ENCODE measurements around the gene MARK3. TPM values are rescaled to one million over a fixed set of nuclear protein-coding genes. Genes with fewer than 3 reads are reported as not detected.
A peak's percentile ranks its signal among the peaks of the same experiment; 100 is the strongest.

Gene MARK3
- total RNA-seq, 1 donor from 2014 or later, result 137 TPM

DNA sequence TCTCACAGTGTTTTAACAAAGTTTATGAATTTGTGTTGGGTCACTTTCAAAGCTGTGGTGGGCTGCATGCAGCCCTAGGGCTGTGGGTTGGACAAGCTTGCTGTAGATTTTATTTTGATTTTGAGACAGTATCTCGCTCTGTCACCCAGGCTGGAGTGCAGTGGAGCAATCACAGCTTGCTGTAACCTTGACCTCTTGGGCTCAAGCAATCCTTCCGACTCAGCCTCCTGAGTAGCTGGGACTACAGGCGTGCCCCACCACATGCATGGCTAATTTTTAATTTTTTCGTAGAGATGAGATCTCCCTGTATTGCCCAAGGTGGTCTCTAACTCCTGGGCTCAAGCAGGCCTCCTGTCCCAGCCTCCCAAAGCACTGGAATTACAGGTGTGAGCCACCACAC is 5.4 kb downstream of the MARK3 start:
- intact Hi-C loops (cut with DNase I), result loop anchor here (10.0 kb wide), 1 partner anchor 54 kb away; no protein-coding TSS in a partner anchor
- ATAC-seq (ENCODE audit: poor library complexity) (no peak), DNase-seq (no peak)

DNA sequence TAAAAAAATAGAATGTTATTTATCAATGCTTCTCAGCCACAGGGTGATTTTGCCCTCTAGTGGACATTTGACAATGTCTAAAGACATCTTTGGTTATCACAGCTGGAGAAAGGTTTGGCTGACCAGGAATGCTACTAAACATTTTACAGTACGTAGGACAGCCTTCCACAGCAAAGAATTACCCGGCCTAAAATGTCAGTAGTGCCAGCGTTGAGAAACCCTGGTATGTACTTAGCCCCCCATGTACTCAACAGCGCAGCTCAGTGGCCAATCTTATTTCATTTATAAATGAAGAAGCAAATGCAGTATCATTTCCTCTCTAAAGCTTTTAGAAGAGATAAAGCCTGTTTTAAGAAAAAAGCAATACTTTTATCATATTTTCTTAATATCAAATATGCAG is 5.8 kb downstream of the MARK3 start:
- no peak for DNase-seq
- ATAC-seq (ENCODE audit: poor library complexity), result peak; percentile 9
- intact Hi-C loops (cut with DNase I), result loop anchor here (10.0 kb wide), 1 partner anchor 54 kb away; no protein-coding TSS in a partner anchor

DNA sequence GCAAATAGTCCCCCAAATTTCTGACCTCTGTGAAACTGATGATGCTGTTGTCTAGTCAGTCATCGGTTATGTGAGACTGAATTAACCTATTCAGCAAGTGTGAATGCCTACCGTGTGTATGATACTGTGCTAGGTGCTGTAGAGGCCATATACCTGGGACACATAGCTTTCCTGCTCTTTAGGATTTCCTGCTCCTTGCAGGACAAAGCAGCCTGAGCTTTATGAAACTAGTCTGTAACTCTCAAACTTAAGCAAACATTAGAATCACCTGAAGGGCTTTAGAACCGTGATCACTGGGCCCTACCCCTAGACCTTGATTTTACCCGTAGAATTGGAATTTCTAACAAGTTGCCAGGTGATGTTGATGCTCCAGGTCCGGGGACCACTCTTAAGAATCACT is 6.9 kb downstream of the MARK3 start:
- intact Hi-C loops (cut with DNase I), result loop anchor here (10.0 kb wide), 1 partner anchor 53 kb away; no protein-coding TSS in a partner anchor
- ATAC-seq (ENCODE audit: poor library complexity), result no peak
- DNase-seq, result no peak

DNA sequence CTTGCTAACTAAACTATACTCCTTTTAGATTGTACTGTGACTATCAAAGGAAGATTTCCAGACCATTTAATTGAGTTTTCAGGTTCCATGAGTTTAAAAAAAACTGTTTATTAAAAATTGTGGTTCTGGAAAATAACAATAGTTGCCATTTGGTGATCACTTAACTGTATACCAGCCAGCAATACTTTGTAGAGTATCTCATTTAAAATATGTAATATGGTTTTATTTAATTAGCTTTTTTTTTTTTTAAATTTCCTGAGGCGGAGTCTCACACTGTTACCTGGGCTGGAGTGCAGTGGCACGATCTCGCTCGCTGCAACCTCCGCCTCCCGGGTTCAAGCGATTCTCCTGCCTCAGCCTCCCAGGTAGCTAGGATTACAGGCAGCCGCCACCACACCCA is 7.4 kb downstream of the MARK3 start:
- DNase-seq, result no peak
- intact Hi-C loops (cut with DNase I), result loop anchor here (10.0 kb wide), 1 partner anchor 52 kb away; no protein-coding TSS in a partner anchor
- no peak for ATAC-seq (ENCODE audit: poor library complexity)

DNA sequence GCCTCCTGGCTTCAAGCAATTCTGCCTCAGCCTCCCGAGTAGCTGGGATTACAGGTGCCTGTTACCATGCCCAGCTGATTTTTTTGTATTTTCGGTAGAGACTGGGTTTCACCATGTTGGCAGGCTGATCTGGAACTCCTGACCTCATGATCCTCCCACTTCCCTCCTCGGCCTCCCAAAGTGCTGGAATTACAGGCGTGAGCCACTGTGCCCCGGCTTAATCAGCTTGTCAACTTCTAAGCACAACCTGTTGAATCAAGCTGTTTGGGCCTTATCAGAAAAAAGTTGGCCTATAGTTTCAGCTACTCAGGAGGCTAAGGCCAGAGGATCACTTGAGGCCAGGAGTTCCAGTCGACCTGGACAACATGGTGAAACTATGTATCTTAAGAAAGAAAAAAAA is 7.9 kb downstream of the MARK3 start:
- DNase-seq (no peak), ATAC-seq (ENCODE audit: poor library complexity) (peak; percentile 30)
- intact Hi-C loops (cut with DNase I), result loop anchor here (10.0 kb wide), 1 partner anchor 52 kb away; no protein-coding TSS in a partner anchor

DNA sequence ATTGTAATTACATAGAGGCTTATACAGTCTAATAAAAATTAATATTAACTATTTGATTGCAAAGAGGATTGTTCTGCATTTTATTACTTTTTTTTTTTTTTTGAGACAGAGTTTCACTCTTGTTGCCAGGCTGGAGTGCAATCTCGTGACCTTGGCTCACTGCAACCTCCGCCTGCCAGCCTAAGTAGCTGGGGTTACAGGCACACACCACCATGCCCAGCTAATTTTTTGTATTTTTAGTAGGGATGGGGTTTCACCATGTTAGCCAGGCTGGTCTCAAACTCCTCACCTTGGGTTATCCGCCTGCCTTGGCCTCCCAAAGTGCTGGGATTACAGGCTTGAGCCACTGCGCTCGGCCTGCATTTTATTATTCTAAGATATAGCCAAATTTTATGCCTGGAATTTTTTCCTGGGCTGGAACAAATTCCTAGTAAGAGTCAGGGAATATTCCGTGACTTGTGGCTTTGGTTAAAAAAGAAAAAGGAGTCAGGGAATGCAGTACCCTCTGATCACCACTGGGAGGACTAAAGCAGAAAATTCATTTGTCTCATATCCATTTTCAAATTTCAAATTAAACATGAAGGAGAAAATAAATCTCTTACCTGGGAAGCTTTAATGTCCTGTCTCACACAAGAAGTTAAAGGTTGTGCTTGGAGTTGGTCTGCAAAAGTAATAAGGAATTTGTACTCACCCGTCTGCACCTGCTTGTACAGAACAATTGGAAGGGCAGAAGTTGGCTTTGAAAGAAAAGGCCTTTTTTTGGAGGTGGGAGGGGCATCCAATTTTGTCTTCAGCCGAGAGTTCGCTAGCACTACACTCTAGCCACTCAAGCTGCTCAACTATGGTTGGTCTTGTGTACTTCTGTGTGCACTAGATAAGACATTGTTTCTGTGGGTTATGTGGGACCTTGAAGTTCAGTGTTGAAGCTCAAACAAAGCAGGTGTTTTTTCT is 8.7 kb downstream of the MARK3 start:
- DNase-seq, result peak; percentile 48
- intact Hi-C loops (cut with DNase I), result loop anchor here (10.0 kb wide), 1 partner anchor 51 kb away; no protein-coding TSS in a partner anchor
- ATAC-seq (ENCODE audit: poor library complexity), result peak; percentile 54

DNA sequence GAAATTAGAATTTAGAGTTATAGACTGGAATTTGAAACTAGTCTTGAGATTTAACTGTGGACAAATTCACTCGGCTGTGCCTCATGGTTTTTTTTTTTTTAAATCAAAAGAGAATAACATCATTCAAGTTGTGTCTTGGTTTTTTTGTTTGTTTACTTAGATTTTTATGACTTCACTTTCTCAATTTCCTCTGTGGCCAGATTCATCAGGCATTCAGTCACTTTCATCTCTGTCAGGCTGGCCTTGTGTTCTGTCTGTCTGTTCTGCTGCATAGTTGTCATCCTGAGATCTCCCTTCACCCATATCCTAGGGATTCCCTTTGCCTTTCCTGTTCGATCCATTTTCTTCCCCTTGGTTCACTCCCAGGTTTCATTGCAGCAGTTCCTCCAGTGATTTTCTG is 10.0 kb downstream of the MARK3 start:
- DNase-seq (no peak), ATAC-seq (ENCODE audit: poor library complexity) (no peak)
- intact Hi-C loops (cut with DNase I), result loop anchor here (10.0 kb wide), 1 partner anchor 50 kb away; no protein-coding TSS in a partner anchor

DNA sequence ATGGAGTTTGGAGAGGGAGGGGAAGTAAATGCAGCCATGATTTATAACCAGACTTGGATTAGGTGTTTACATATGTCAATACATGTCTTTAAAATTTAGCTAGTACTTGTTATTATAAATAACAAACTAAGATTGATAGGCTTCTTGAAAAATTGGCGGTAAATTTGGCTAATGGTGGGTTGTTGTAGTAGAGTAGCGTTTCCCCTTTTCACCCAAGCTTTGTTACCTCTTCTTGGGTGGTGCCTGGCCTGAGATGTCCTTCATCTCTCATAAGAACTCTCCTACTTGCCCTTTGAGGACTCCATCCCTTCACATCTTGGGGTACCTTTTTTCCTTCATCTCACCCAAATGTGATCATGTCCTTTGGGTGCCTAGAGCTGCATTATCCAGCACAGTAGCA is 11.2 kb downstream of the MARK3 start:
- intact Hi-C loops (cut with DNase I), result loop anchor here (10.0 kb wide), 1 partner anchor 48 kb away; no protein-coding TSS in a partner anchor
- ATAC-seq (ENCODE audit: poor library complexity) (no peak), DNase-seq (no peak)

DNA sequence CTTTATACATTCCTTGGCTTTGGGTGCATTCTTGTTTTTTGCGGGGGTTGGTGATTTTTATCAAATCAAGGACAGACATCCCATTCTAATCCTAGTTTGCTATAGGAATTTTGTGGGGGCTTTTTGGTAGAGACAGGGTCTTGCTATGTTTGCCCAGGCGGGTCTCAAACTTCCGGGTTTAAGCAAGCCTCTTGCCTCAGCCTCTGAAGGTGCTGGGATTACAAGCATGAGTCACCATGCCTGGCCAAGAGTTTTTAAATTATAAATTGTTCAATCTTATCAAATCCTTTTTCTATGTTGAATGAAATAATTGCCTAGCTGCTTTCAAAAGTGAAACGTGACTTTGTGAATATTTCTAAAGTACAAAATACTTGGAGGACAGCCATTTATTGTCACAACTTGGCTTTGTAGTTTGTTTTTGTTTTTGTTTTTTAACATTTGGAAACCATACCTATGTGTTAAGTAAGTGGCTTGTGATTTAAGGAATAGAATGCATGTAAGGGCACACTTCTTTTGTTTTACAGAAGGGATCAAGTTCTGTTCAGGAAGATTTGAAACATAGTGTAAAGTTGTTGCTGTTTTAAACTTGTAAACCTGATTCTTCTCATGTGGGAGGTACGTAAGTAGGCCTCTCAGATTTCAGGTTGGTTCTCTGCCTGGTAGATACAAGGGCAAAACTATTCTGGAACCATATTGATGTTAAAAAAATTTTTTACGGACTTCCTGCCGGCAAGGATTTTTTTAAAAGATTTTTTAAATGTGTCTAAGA is 13.4 kb downstream of the MARK3 start:
- intact Hi-C loops (cut with DNase I), result loop anchor here (10.0 kb wide), 1 partner anchor 46 kb away; no protein-coding TSS in a partner anchor
- DNase-seq, result no peak
- peak; percentile 20 for ATAC-seq (ENCODE audit: poor library complexity)

DNA sequence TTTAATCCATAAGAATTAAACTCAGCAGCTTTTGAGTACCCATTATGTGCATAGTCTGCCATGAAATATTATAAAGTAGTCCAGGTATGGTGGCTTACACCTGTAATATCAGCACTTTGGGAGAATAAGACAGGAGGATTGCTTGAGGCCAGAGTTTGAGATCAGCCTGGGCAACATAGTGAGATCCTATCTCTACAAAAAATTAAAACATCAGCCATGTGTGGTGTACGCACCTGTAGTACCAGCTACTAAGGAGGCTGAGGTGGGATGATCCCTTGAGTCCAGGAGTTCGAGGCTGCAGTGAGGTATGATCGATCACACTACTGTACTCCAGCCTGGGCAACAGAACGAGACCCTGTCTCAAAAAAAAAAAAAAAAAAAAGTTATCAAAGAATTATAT is 15.3 kb downstream of the MARK3 start:
- DNase-seq (no peak), ATAC-seq (ENCODE audit: poor library complexity) (no peak)
- intact Hi-C loops (cut with DNase I), result no loop called here

DNA sequence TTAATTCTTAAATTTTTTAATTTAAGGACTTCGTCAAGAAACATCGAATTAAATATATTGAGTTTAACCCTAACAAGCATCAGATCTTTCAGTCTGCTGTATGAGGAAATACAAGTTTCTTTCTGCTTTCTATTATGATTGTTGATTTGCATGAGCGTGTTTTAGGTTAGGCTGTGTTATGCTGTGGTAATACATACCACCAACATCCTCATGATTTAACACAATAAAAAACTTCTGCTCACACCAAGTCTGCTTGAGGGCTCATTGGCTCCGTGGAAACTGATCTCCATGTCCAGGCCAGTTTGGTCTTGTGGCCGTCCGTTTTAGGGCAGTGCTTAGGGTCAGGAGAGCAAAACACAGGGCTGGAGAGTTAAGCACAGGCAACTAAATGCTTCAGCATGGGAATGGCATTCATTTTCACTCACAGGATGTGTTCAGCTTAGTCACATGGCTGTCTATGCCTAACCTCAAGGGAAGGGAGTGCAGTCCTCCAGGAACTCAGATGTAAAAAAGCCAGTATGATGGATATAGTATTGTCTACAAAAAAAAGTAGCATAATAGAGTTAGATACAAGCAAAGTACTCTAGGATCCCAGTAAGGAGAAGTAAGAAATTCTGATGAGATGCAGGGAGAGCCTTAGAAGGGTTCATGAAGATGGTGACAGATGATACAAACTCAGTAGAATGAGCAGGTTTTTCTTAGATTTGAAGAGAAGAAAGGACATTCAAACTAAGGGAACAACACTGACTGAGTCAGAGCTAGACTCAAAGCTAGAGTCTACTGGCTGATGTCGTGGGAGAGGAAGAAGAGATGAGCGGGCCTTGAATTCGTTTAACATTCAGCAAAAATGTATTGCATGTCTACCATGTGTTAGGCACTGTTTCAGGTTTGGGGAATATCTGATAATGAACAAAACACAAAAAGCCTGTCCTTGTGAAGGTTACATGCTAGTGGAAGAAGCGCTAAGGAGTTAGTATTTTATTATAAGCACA is 16.3 kb downstream of the MARK3 start:
- ATAC-seq (ENCODE audit: poor library complexity) (peak; percentile 17), DNase-seq (no peak)
- intact Hi-C loops (cut with DNase I), result no loop called here

DNA sequence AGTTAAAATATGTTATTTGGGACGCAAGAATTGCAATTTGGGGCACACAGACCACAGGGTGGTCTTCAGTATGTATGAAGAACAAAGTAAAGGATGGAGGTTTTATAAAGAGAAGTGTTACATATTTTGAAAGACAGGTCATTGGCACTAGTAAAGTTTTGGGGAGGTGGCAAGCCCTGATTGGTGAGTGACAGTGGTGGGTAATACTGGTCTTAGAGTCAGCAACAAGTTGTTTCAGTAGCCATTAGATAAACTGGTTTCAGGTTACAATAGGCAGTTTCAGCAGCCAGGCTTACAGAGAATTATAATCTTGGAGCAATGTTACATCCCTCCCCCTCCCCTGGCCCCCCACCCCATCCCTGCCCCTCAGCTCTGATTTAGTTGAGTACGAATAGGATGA is 17.5 kb downstream of the MARK3 start:
- DNase-seq, result no peak
- ATAC-seq (ENCODE audit: poor library complexity), result peak; percentile 36
- intact Hi-C loops (cut with DNase I), result no loop called here

DNA sequence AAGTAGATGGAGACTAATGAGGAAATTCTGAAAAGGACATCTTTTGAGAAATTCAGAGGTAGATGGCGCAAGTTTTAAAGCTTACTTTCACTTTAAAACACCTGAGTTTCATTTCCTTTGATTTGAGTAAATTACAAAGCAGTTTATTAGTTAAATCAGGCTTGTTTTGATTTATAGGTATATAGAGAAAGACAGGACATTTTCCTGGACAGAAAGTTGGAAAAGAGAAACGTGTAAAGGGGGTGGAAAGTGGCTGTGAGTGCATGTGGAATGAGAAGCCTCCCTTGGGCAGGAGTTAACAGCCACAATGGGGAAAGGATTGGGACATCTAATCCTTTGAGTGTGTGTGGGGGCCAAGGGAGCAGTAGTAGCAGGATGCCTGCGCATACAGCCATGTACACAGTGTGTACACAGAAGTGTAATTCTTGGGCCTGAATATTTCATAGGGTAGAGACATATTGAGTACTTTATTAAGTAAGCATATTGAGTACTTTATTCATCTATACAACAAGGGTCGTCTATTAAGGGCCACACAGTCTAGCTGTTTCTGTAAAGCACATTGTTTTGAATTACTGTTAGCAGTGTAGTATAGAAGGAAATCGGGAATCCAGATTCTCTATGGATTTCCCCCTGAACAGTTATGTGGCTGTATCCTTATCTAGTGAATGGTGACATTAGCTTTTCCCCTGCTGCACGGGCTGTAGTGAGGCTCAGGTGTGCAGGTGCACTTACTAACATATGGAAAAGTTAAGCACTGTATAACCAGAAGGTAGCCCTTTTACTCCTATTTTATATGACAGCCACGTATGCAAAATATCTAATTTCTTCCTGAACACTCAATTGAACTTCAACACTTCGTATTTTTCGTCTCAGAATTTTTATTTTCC is 19.1 kb downstream of the MARK3 start:
- intact Hi-C loops (cut with DNase I), result no loop called here
- DNase-seq (no peak), ATAC-seq (ENCODE audit: poor library complexity) (peak; percentile 57)

DNA sequence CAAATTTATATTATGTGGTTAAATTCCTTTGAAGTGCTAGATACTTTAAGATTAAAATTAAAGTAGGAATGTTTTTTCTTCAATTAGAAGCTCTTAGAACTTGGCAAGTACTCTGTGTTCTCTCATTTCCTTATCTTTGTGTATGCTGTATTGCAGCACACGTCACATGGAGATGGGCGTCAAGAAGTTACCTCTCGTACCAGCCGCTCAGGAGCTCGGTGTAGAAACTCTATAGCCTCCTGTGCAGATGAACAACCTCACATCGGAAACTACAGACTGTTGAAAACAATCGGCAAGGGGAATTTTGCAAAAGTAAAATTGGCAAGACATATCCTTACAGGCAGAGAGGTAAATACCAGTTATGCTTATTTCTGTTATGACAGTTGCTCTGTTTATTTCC is 19.7 kb downstream of the MARK3 start:
- intact Hi-C loops (cut with DNase I), result no loop called here
- DNase-seq (peak; percentile 64), ATAC-seq (ENCODE audit: poor library complexity) (peak; percentile 88)

DNA sequence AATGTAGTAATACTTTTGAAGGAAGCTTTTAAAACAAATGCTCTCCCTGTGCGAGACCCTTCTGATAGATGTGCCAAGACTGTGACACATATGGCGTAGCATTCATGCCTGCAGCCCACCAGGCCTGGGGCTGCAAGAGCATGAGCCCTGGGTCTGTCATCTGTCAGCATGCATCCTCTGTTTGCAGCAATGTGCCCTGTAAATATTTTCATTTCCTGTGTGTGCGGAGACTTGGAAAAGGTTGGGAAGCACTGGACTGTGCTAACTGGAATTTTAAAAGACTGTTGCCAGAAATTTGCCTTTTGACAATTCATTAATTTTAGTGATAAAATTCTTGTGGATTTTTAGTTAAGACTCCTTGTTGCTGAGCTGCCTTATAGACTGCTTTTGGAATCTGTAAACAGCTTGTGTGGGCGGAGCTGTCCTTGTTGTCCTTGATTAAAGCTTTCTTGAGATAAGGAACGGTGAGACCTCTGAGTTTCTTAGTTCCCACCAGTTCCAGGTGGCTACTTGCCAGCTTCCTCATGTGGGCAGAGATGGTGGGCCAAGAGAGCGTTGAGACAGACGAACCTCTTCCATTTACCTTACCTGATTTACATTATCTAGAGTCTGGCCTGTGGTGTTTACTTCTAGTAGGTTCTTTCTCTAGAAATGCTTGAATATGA is 23.4 kb downstream of the MARK3 start:
- DNase-seq (no peak), ATAC-seq (ENCODE audit: poor library complexity) (no peak)
- intact Hi-C loops (cut with DNase I), result no loop called here

DNA sequence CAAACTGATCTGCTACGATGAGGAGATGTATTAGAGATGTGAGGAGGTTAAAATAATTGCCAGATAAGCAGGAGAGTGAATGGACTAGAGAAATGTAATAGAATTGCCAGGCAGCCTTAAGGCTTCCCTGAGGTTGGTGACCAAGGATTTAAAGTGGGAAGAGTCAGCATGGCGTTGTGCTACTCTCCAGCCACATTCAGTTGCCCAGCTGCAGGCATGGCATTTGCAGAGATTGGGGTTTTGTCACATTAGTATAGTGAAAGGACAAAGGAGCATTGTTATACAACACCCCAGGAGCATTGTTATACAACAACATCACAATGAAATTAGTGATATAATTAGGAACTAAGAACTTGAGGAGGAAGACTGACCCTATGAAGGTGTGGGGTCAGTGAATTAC is 31.7 kb downstream of the MARK3 start:
- intact Hi-C loops (cut with DNase I), result no loop called here
- ATAC-seq (ENCODE audit: poor library complexity), result no peak

DNA sequence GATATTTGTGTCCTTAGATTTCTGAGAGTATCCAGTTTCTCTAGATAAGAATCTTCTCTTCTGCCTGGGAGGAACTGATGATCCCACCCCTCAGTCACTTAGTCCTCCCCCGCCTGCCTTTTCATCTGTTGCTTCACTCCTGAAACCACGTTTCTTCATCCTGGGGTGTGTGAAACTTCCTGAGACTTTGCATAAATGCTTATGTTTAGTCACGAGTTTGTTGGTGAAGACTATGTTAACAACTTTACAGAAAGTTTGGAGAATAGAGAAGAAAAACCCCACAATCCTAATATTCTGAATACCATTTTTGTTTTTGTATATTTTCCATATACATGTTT is 33.2 kb downstream of the MARK3 start:
- ATAC-seq (ENCODE audit: poor library complexity) (peak; percentile 12), DNase-seq (no peak)
- intact Hi-C loops (cut with DNase I), result no loop called here

More for the DNA sequence above, 31.7 kb downstream of the MARK3 start:
- no peak for DNase-seq

All from Right ventricle myocardium superior (tissue), 1 donor.